H1 (cell line): ENCODE results near the gene GSPT1. TPM values are rescaled to one million over a fixed set of nuclear protein-coding genes. Genes with fewer than 3 reads are reported as not detected.
A peak's percentile ranks its signal among the peaks of the same experiment; 100 is the strongest.

Source experiments
- BACH1 ChIP-seq: IDR thresholded peaks from 2 replicates; pipeline ENCODE4 v1.6.1; 2012; ENCODE audit warnings: low read length, improper control_type of control experiment
- BCL11A ChIP-seq, 2 experiments: IDR thresholded peaks; one replicate each; pipeline ENCODE4 v1.6.1; 2011; ENCODE audit warnings: low read depth in 2 of 2, low read length in 2 of 2, mild to moderate bottlenecking in 2 of 2
- CBX5 ChIP-seq: fragments of 300-800, 300-1000 bp; sonication (generic); IDR thresholded peaks from 2 replicates; pipeline ENCODE4 v1.7.1; 2016; ENCODE audit warnings: antibody characterized with exemption, low read length, low read depth
- CHD2 ChIP-seq: IDR thresholded peaks from 2 replicates; pipeline ENCODE4 v1.6.1; 2012; ENCODE audit warnings: low read length, improper control_type of control experiment
- EGR1 ChIP-seq: IDR thresholded peaks from 2 replicates; pipeline ENCODE4 v1.6.1; 2011; ENCODE audit warnings: low read depth, low read length, borderline replicate concordance
- GTF2F1 ChIP-seq: IDR thresholded peaks from 2 replicates; pipeline ENCODE4 v1.6.1; 2012; ENCODE audit warnings: low read depth, low read length, improper control_type of control experiment, borderline replicate concordance
- JUND ChIP-seq: IDR thresholded peaks from 2 replicates; pipeline ENCODE4 v1.6.1; 2011; ENCODE audit warnings: mild to moderate bottlenecking, improper control_type of control experiment, low read length
- KDM1A ChIP-seq: fragments of 200-600, 300-600 bp; sonication (generic); IDR thresholded peaks from 2 replicates; pipeline ENCODE4 v1.7.1; 2016; ENCODE audit warnings: mild to moderate bottlenecking, low read length, borderline replicate concordance
- KDM4A ChIP-seq: IDR thresholded peaks from one replicate; pipeline ENCODE4 v1.7.1; 2012; ENCODE audit warnings: low read depth, mild to moderate bottlenecking, moderate library complexity, low read length, inconsistent platforms; ENCODE audit not compliant: severe bottlenecking
- POLR2AphosphoS5 ChIP-seq: IDR thresholded peaks from 2 replicates; pipeline ENCODE4 v1.6.1; 2011; ENCODE audit warnings: low read depth, low read length
- RNF2 ChIP-seq: fragments of 200-900, 300-1000 bp; sonication (generic); IDR thresholded peaks from 2 replicates; pipeline ENCODE4 v1.7.1; 2016; ENCODE audit warnings: borderline replicate concordance, low read depth, mild to moderate bottlenecking, antibody characterized with exemption, low read length; ENCODE audit not compliant: poor library complexity, severe bottlenecking; ENCODE audit errors: missing control alignments
- SIRT6 ChIP-seq: IDR thresholded peaks from one replicate; pipeline ENCODE4 v1.7.1; 2012; ENCODE audit warnings: low read length, inconsistent platforms
- SIX5 ChIP-seq: IDR thresholded peaks from 2 replicates; pipeline ENCODE4 v1.6.1; 2011; ENCODE audit warnings: mild to moderate bottlenecking, low read depth, low read length
- SP1 ChIP-seq: IDR thresholded peaks from 2 replicates; pipeline ENCODE4 v1.6.1; 2011; ENCODE audit warnings: low read depth, low read length
- TBP ChIP-seq: IDR thresholded peaks from 2 replicates; pipeline ENCODE4 v1.6.1; 2011; ENCODE audit warnings: low read depth, low read length, improper control_type of control experiment
- USF2 ChIP-seq: IDR thresholded peaks from 2 replicates; pipeline ENCODE4 v1.6.1; 2011; ENCODE audit warnings: low read length, improper control_type of control experiment
- polyA plus RNA-seq, 7 experiments: library from polyadenylated mRNA; depleted of rRNA in 3 of 7; stranded (reverse) in 5 of 7; unstranded in 2 of 7; fragments of >200 nt in 5 of 7; fragments of 200-250 nt in 2 of 7; gene quantifications; 1 replicate in 5 of 7; 2 replicates in 1 of 7; 4 replicates in 1 of 7; pipeline versions ENCODE4 v1.2.1 to v1.2.3, GENCODE V29; 2011 to 2013; ENCODE audit warnings: missing spikeins in 2 of 7, mixed read lengths in 2 of 7
- total RNA-seq: library from RNA; stranded (reverse); fragmentation: NEBNext Ultra II Directional; extraction: Animal tissue kit (Norgen Biotek cat#: 25700); gene quantifications from 2 replicates; pipeline ENCODE4 v1.2.1, GENCODE V29; 2021
- TF ChIP-seq, protein P1 (sequence below): IDR thresholded peaks from 2 replicates; pipeline ENCODE4 v1.6.1; 2011; ENCODE audit warnings: low read depth, mild to moderate bottlenecking, low read length; ENCODE audit not compliant: insufficient read depth
- TF ChIP-seq, protein P2 (sequence below): IDR thresholded peaks from 2 replicates; pipeline ENCODE4 v1.6.1; 2012; ENCODE audit warnings: inconsistent platforms

The GSPT1 gene
- total and polyA plus RNA-seq, 2 of the 8 experiments (the other 6 are each of a cell fraction or from before 2014, with no cell fraction given), result 51.0 to 204 TPM

GRCh38 chr16:11915644-11916523, at the start of gene GSPT1 (continued):
- TF ChIP-seq, protein P1, sequence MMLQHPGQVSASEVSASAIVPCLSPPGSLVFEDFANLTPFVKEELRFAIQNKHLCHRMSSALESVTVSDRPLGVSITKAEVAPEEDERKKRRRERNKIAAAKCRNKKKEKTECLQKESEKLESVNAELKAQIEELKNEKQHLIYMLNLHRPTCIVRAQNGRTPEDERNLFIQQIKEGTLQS, result 0 out of 2 replicates have a peak, but pooled peaks have one; percentile 51
- TF ChIP-seq CBX5 (no peak), SP1 (peak; percentile 74; the same call in 1 of the 2 replicates), USF2 (peak; percentile 25; the same call in 1 of the 2 replicates), RNF2 (no peak), KDM4A (peak; percentile 66), GTF2F1 (no peak), SIRT6 (no peak), KDM1A (no peak), EGR1 (peak; percentile 57; the same call in 1 of the 2 replicates), CHD2 (peak; percentile 64; the same call in 1 of the 2 replicates), BCL11A (IDR thresholded peaks at IDR 0.05; ENCODE audit: low read depth in 2 of 2, low read length in 2 of 2) (no peak), TBP (peak; percentile 39; the same call in 1 of the 2 replicates), POLR2AphosphoS5 (peak; percentile 83; the same call in 1 of the 2 replicates), BACH1 (0 out of 2 replicates have a peak, but pooled peaks have one; percentile 58), SIX5 (peak; percentile 97), JUND (no peak)
- TF ChIP-seq, protein P2, sequence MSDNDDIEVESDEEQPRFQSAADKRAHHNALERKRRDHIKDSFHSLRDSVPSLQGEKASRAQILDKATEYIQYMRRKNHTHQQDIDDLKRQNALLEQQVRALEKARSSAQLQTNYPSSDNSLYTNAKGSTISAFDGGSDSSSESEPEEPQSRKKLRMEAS, result peak; percentile 38; the same call in 1 of the 2 replicates
